Vagina (tissue), 2 donors: ENCODE data around the gene PIGM.

ENCODE experiments used
- POLR2AphosphoS5 ChIP-seq, 2 donors: sonication (generic); formaldehyde crosslinking; IDR thresholded peaks; one replicate each; pipeline ENCODE4 v1.9.0; 2017; ENCODE audit warnings: antibody characterized with exemption in 2 of 2, mild to moderate bottlenecking in 2 of 2, low read depth in 1 of 2; ENCODE audit not compliant: insufficient read depth in 1 of 2
- TF ChIP-seq, protein P1 (sequence below), 3 experiments: fragments of 450-650 bp in 2 of 3; fragments of 200-600 bp in 1 of 3; sonication (generic) in 1 of 3; IDR thresholded peaks; one replicate each; pipeline ENCODE4 v1.5.1; 2017 to 2019; ENCODE audit warnings: antibody characterized with exemption in 3 of 3, mild to moderate bottlenecking in 2 of 3, moderate library complexity in 2 of 3

DNA sequence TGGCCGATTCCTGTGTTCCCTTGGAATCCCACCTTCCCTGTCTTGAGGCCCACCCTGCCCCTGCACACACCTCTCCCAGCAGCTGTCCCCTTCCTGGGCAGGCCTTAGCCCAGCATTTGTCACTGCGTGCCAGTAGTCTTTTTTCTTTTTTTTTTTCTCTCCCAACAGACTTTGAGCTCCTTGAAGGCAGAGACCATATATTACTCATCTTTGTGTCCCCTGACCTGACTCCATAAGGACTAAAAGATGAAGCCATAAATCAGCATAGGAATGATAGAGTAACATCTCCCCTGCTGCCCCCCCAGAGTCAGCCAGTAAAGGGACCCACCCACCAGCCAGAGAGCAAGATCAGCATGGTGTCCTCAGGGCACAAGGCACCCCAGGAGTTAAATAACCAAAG, 27.4 kb downstream of the PIGM start:
- TF ChIP-seq, protein P1, sequence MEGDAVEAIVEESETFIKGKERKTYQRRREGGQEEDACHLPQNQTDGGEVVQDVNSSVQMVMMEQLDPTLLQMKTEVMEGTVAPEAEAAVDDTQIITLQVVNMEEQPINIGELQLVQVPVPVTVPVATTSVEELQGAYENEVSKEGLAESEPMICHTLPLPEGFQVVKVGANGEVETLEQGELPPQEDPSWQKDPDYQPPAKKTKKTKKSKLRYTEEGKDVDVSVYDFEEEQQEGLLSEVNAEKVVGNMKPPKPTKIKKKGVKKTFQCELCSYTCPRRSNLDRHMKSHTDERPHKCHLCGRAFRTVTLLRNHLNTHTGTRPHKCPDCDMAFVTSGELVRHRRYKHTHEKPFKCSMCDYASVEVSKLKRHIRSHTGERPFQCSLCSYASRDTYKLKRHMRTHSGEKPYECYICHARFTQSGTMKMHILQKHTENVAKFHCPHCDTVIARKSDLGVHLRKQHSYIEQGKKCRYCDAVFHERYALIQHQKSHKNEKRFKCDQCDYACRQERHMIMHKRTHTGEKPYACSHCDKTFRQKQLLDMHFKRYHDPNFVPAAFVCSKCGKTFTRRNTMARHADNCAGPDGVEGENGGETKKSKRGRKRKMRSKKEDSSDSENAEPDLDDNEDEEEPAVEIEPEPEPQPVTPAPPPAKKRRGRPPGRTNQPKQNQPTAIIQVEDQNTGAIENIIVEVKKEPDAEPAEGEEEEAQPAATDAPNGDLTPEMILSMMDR (IDR thresholded peaks at IDR 0.05) = no peak
- no peak for TF ChIP-seq POLR2AphosphoS5 (IDR thresholded peaks at IDR 0.05; ENCODE audit: insufficient read depth in 1 of 2, low read depth in 1 of 2)
